Sigmoid colon (tissue), 3 donors: ENCODE results near the gene ACSL6.

Source experiments
- POLR2A ChIP-seq, 2 donors: fragments of 450-650 bp; IDR thresholded peaks; one replicate each; pipeline ENCODE4 v1.6.1; 2016; ENCODE audit warnings: antibody characterized with exemption in 2 of 2, mild to moderate bottlenecking in 2 of 2, moderate library complexity in 2 of 2
- TF ChIP-seq, protein P1 (sequence below), 4 experiments: fragments of 450-650 bp in 3 of 4; fragments of 200-600 bp in 1 of 4; IDR thresholded peaks; one replicate each; pipeline ENCODE4 v1.5.1; 2016 to 2019; ENCODE audit warnings: antibody characterized with exemption in 4 of 4, mild to moderate bottlenecking in 3 of 4, moderate library complexity in 2 of 4

DNA sequence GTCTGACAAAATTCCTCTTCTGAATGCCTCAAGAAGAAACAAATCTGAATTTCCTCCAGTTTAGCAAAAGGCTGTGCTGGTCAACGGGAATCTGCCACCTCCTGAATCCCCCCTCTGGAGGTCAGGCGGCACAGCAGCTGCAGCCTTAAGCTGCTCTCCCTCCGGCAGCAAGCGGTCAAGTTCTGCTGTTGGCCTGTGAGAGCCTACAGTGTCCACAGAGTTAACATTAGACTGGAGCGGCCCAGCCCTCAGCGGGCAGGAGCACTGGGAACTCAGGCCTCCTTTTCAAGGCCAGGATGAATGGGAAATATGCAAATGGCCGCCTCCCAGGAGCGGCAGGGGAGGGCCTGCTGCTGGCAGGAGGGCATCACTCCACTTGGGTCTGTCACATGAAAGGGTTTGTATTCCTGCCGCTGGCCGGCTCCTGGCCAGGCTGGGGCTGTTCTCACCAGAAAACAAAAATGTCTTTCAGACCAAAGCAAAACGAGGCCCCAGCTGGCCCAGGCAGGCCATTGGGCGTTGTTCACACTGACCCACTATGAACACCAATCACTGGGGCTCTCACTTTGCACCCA, 8.2 kb downstream of the ACSL6 start:
- TF ChIP-seq, protein P1, sequence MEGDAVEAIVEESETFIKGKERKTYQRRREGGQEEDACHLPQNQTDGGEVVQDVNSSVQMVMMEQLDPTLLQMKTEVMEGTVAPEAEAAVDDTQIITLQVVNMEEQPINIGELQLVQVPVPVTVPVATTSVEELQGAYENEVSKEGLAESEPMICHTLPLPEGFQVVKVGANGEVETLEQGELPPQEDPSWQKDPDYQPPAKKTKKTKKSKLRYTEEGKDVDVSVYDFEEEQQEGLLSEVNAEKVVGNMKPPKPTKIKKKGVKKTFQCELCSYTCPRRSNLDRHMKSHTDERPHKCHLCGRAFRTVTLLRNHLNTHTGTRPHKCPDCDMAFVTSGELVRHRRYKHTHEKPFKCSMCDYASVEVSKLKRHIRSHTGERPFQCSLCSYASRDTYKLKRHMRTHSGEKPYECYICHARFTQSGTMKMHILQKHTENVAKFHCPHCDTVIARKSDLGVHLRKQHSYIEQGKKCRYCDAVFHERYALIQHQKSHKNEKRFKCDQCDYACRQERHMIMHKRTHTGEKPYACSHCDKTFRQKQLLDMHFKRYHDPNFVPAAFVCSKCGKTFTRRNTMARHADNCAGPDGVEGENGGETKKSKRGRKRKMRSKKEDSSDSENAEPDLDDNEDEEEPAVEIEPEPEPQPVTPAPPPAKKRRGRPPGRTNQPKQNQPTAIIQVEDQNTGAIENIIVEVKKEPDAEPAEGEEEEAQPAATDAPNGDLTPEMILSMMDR (IDR thresholded peaks at IDR 0.05): no peak
- TF ChIP-seq POLR2A (IDR thresholded peaks at IDR 0.05): no peak
